Adrenal gland (tissue), 12 donors: ENCODE measurements around the gene FSIP1. TPM values are rescaled to one million over a fixed set of nuclear protein-coding genes. Genes with fewer than 3 reads are reported as not detected.

ENCODE experiments used
- DNase-seq, 7 donors: peaks; one replicate each; pipeline ENCODE4 v3.0.0-alpha.2; 2019 to 2020
- H3K27ac ChIP-seq, 5 donors: fragments of 200-600 bp; sonication (generic) in 4 of 5; 1 replicate in 3 of 5; 2 replicates in 2 of 5; pipeline versions ENCODE4 v1.5.1 to v1.8.0; 2016 to 2020; ENCODE audit warnings: mild to moderate bottlenecking in 1 of 5
- H3K27me3 ChIP-seq: fragments of 200-600 bp; 2 replicates; pipeline ENCODE4 v1.8.0; 2021
- H3K36me3 ChIP-seq, 2 donors: fragments of 200-600 bp; replicated peaks in 1 of 2; 1 replicate in 1 of 2; 2 replicates in 1 of 2; pipeline versions ENCODE4 v1.5.1 to v1.8.0; 2018 to 2022
- H3K4me1 ChIP-seq, 2 donors: fragments of 200-600 bp; replicated peaks in 1 of 2; 1 replicate in 1 of 2; 2 replicates in 1 of 2; pipeline versions ENCODE4 v1.5.1 to v1.8.0; 2018 to 2021
- H3K4me3 ChIP-seq, 4 donors: fragments of 200-600 bp; sonication (generic) in 3 of 4; one replicate each; pipeline ENCODE4 v1.5.1; 2016 to 2018
- H3K9me3 ChIP-seq, 3 donors: fragments of 200-600 bp; sonication (generic) in 1 of 3; replicated peaks in 1 of 3; 1 replicate in 2 of 3; 2 replicates in 1 of 3; pipeline versions ENCODE4 v1.5.1 to v1.8.0; 2016 to 2021
- POLR2A ChIP-seq, 2 donors: fragments of 450-650 bp; IDR thresholded peaks; one replicate each; pipeline ENCODE4 v1.6.1; 2017; ENCODE audit warnings: antibody characterized with exemption in 2 of 2, mild to moderate bottlenecking in 2 of 2, moderate library complexity in 1 of 2
- WGBS, 4 donors: extraction: QIAGEN DNeasy Blood & Tissue Kit in 2 of 4; methylation state at CpG; one replicate each; pipeline versions ENCODE4 v1.1.5 to v1.1.7; 2013 to 2017; 5-methylcytosine and 5-hydroxymethylcytosine counted together
- intact Hi-C, 2 donors: fragments of 100-400 bp; cut with DNase I; formaldehyde crosslinking; loops; one replicate each; pipeline versions ENCODE4 v1.14.1 to v1.15.0; 2022 to 2023
- polyA plus RNA-seq, 3 donors: library from polyadenylated mRNA; stranded (reverse); fragments of 200-250 nt in 2 of 3; fragments of 350-450 nt in 1 of 3; fragmentation: Illumina TruSeq in 1 of 3; extraction: RNeasy Lipid Tissue Mini Kit (QIAGEN cat#74804) in 1 of 3; gene quantifications; one replicate each; pipeline ENCODE4 v1.2.3, GENCODE V29; 2013 to 2014
- total RNA-seq, 9 donors: library from RNA; depleted of rRNA in 4 of 9; stranded (reverse); fragments of >200 nt in 4 of 9; fragments of 120-200 nt in 1 of 9; fragmentation: NEBNext Ultra II Directional in 1 of 9; extraction: Animal tissue kit (Norgen Biotek cat#: 25700) in 1 of 9; gene quantifications; one replicate each; pipeline versions ENCODE4 v1.1.0 to v1.2.4, GENCODE V29; 2013 to 2023
- TF ChIP-seq, protein P1 (sequence below), 6 experiments: fragments of 450-650 bp in 4 of 6; fragments of 200-600 bp in 2 of 6; sonication (generic) in 1 of 6; IDR thresholded peaks; 1 replicate in 5 of 6; 2 replicates in 1 of 6; pipeline versions ENCODE4 v1.5.1 to v1.8.0; 2016 to 2021; ENCODE audit warnings: antibody characterized with exemption in 6 of 6, mild to moderate bottlenecking in 2 of 6, moderate library complexity in 1 of 6
- donor health status: healthy with polysubstance abuse.
- donor health status: Bipolar disorder and iron deficiency.
- donor health status: DM: yes; HTN: yes; CAD: no.
- donor health status: DM: no; HTN: no; CAD: no.
- donor health status: DM: no; HTN: no; CAD: no.
- donor health status: DM: yes; HTN: yes; CAD: no.

FSIP1 gene
- total and polyA plus RNA-seq, 12 donors = 0.11 to 0.60 (median 0.25) TPM; not detected in 2

DNA sequence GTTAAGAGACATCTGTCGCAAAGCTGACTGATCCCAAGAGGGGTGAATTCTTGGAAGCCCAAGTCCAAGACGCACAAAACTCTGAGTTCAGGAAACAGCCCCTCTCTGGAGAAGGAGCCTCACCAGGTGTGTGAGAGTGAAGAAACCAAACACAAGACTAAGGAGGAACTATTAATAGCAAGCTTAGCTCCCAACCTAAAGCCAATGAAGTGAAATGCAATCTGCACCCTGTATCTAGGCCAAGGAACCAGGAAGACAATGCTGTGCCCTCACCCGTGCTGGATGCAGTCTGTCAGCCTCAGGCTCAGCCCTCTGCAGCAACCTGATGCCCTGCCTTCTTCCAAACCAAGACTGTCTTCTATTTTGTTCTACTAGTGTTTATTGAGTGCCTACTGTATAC, 224.2 kb downstream of the FSIP1 start:
- Histone ChIP-seq H3K4me1 (no peaks in the 10 kb centered on the region), H3K4me3 (no peak overlapping the region), H3K9me3 (no peaks in the 10 kb centered on the region), H3K36me3 (no peaks in the 10 kb centered on the region), H3K27me3 (no peaks in the 10 kb centered on the region), H3K27ac (no peak overlapping the region)
- 76 to 90% (median 80%) methylated on average over 3 of the region's 3 CpGs for WGBS, 4 donors
- intact Hi-C loops = no loop called here
- DNase-seq = no peak
- TF ChIP-seq POLR2A (IDR thresholded peaks at IDR 0.05) = no peak
- TF ChIP-seq, protein P1, sequence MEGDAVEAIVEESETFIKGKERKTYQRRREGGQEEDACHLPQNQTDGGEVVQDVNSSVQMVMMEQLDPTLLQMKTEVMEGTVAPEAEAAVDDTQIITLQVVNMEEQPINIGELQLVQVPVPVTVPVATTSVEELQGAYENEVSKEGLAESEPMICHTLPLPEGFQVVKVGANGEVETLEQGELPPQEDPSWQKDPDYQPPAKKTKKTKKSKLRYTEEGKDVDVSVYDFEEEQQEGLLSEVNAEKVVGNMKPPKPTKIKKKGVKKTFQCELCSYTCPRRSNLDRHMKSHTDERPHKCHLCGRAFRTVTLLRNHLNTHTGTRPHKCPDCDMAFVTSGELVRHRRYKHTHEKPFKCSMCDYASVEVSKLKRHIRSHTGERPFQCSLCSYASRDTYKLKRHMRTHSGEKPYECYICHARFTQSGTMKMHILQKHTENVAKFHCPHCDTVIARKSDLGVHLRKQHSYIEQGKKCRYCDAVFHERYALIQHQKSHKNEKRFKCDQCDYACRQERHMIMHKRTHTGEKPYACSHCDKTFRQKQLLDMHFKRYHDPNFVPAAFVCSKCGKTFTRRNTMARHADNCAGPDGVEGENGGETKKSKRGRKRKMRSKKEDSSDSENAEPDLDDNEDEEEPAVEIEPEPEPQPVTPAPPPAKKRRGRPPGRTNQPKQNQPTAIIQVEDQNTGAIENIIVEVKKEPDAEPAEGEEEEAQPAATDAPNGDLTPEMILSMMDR (IDR thresholded peaks at IDR 0.05) = no peak

DNA sequence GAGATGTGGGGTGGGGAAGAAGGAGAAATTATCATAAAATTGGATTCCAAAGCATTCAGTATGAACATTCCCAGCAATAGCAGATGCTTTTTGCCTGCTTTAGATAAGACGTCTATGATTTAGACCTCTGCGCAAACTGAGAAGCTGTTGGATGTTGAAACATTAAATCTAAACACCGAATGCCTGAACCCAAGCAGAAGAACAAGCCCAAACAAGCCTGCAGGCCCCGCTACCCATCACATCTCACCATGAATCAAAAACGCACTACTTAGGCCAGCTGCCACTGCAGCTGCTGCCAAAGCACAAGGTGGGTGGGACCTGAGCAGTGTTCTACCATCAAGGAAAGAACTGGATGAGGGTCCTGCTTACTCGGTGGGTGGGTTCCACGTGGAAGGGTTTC, 226.2 kb downstream of the FSIP1 start:
- no peaks in the 10 kb centered on the region for H3K4me1 ChIP-seq
- TF ChIP-seq, protein P1 (IDR thresholded peaks at IDR 0.05) = no peak
- no peak for TF ChIP-seq POLR2A (IDR thresholded peaks at IDR 0.05)
- DNase-seq = no peak
- no peaks in the 10 kb centered on the region for H3K36me3 ChIP-seq
- no peak overlapping the region for H3K4me3 ChIP-seq
- WGBS, 4 donors = 78 to 82% (median 81%) methylated on average over 7 of the region's 7 CpGs
- intact Hi-C loops = no loop called here
- no peak overlapping the region for H3K27ac ChIP-seq
- no peaks in the 10 kb centered on the region for H3K9me3 ChIP-seq
- no peaks in the 10 kb centered on the region for H3K27me3 ChIP-seq

DNA sequence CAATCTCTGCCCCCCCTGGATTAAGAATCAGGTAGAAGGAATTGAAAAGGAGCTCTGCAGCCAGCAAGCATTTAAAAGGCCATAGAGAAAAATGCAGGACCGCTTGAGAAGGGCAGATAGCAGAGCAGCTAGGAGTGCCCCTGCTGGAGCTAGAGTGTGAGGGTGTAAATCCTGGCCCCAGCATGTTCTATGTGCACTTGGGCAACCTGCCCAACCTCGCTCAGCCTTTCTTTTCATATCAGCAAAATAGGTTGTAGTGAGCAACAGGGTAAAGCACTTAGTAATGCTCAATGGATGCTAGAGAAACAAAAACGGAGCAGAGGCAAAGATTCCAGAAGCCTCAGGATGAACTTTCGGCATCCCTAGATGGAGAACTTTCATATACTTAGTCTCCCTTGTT, 226.8 kb downstream of the FSIP1 start:
- TF ChIP-seq POLR2A (IDR thresholded peaks at IDR 0.05) = no peak
- TF ChIP-seq, protein P1 (IDR thresholded peaks at IDR 0.05) = no peak
- Histone ChIP-seq H3K9me3 (no peaks in the 10 kb centered on the region), H3K4me1 (no peaks in the 10 kb centered on the region), H3K27me3 (no peaks in the 10 kb centered on the region), H3K27ac (no peak overlapping the region), H3K36me3 (no peaks in the 10 kb centered on the region), H3K4me3 (no peak overlapping the region)
- intact Hi-C loops = no loop called here
- WGBS, 4 donors = 66 to 87% (median 82%) methylated on average over 4 of the region's 4 CpGs
- no peak for DNase-seq

DNA sequence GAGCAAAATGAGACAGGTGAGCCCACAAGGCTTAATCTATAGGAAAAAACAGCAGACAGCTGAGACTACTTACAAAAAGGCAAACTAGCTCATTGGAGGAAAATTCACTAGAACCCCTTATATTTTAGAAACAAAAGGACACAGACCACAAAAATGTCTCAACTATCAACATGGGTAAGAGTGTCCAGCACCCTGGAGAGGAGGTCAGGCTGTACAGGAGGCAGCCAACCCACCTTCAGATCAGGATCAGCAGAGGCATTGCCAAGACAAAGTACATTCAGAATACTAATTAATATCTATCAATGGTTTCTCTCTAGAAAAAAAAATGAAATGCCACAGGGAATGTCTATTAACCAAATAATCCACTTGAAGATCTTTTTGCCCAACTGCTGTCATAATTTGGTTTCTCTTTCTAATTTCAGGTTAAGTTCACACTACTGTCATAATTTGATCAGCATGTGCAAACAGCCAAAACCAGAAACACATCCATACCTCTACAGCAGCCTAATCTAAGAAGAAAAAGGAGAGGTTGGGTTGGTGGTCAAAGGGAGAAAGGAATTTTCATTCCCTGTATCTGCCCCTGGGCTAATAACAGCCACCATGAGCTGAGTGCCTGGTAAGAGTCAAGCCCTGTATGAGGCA, 227.8 kb downstream of the FSIP1 start:
- no peak overlapping the region for H3K4me3 ChIP-seq
- intact Hi-C loops = no loop called here
- H3K27ac ChIP-seq = no peak overlapping the region
- H3K36me3 ChIP-seq = no peaks in the 10 kb centered on the region
- H3K4me1 ChIP-seq = no peaks in the 10 kb centered on the region
- no peaks in the 10 kb centered on the region for H3K9me3 ChIP-seq
- TF ChIP-seq POLR2A (IDR thresholded peaks at IDR 0.05) = no peak
- TF ChIP-seq, protein P1 (IDR thresholded peaks at IDR 0.05) = no peak
- DNase-seq = no peak
- no peaks in the 10 kb centered on the region for H3K27me3 ChIP-seq
